HepG2 (cell line): ENCODE results near the gene CCDC34. TPM values are rescaled to one million over a fixed set of nuclear protein-coding genes. Genes with fewer than 3 reads are reported as not detected.

Experiments used
- BCL6 ChIP-seq: IDR thresholded peaks from 2 replicates; pipeline ENCODE4 v1.6.1; 2016; ENCODE audit warnings: missing genetic modification reagents, missing compliant biosample characterization
- BHLHE40 ChIP-seq: IDR thresholded peaks from 2 replicates; pipeline ENCODE4 v1.6.1; 2011; ENCODE audit warnings: low read length, improper control_type of control experiment
- CBFB ChIP-seq: sonication (generic); formaldehyde crosslinking; IDR thresholded peaks from 2 replicates; pipeline ENCODE4 v1.4.0; 2020; ENCODE audit warnings: missing genetic modification reagents
- FOXP1 ChIP-seq, 2 experiments: fragments of 450-650 bp in 1 of 2; IDR thresholded peaks; 2 replicates each; pipeline ENCODE4 v1.6.1; 2017 to 2018; ENCODE audit warnings: antibody characterized with exemption in 1 of 2
- FOXP4 ChIP-seq: sonication (generic); formaldehyde crosslinking; IDR thresholded peaks from 2 replicates; pipeline ENCODE4 v1.4.0; 2020; ENCODE audit warnings: missing genetic modification reagents
- GABPA ChIP-seq, 2 experiments: IDR thresholded peaks; 2 replicates each; pipeline ENCODE4 v1.6.1; 2011 to 2016; ENCODE audit warnings: low read depth in 2 of 2, low read length in 1 of 2, missing biosample characterization in 1 of 2, missing genetic modification characterization in 1 of 2
- GATAD1 ChIP-seq: IDR thresholded peaks from 2 replicates; pipeline ENCODE4 v1.6.1; 2016; ENCODE audit warnings: missing genetic modification reagents, missing compliant biosample characterization
- ISL2 ChIP-seq: sonication (generic); formaldehyde crosslinking; IDR thresholded peaks from 2 replicates; pipeline ENCODE4 v1.5.0; 2020; ENCODE audit warnings: missing genetic modification reagents
- KLF16 ChIP-seq, 2 experiments: sonication (generic) in 1 of 2; formaldehyde crosslinking in 1 of 2; IDR thresholded peaks; 2 replicates each; pipeline versions ENCODE4 v1.6.1 to v1.8.0; 2016 to 2023; ENCODE audit warnings: missing genetic modification reagents in 2 of 2, missing compliant biosample characterization in 1 of 2
- KMT2A ChIP-seq: sonication (generic); formaldehyde crosslinking; IDR thresholded peaks from 2 replicates; pipeline ENCODE4 v1.4.0; 2020; ENCODE audit warnings: missing genetic modification reagents
- MTA3 ChIP-seq: sonication (generic); formaldehyde crosslinking; IDR thresholded peaks from 2 replicates; pipeline ENCODE4 v1.4.0; 2020; ENCODE audit warnings: missing genetic modification reagents
- NBN ChIP-seq: fragments of 450-650 bp; conservative IDR thresholded peaks from 2 replicates; pipeline ENCODE4 v1.6.1; 2017
- PATZ1 ChIP-seq: sonication (generic); formaldehyde crosslinking; IDR thresholded peaks from 2 replicates; pipeline ENCODE4 v1.4.0; 2020; ENCODE audit warnings: missing genetic modification reagents
- RBAK ChIP-seq: sonication (generic); formaldehyde crosslinking; IDR thresholded peaks from 2 replicates; pipeline ENCODE4 v1.5.1; 2020; ENCODE audit warnings: mild to moderate bottlenecking, missing genetic modification reagents
- SIX1 ChIP-seq: sonication (generic); formaldehyde crosslinking; IDR thresholded peaks from 2 replicates; pipeline ENCODE4 v1.4.0; 2020; ENCODE audit warnings: missing genetic modification reagents, borderline replicate concordance
- SMAD3 ChIP-seq: sonication (generic); formaldehyde crosslinking; IDR thresholded peaks from 2 replicates; pipeline ENCODE4 v1.4.0; 2020; ENCODE audit warnings: missing genetic modification reagents
- TMF1 ChIP-seq: sonication (generic); formaldehyde crosslinking; IDR thresholded peaks from 2 replicates; pipeline ENCODE4 v1.8.1; 2022; ENCODE audit warnings: low read depth, missing genetic modification reagents
- ZBTB42 ChIP-seq: sonication (generic); formaldehyde crosslinking; IDR thresholded peaks from 2 replicates; pipeline ENCODE4 v1.5.0; 2020; ENCODE audit warnings: mild to moderate bottlenecking, missing genetic modification reagents
- ZBTB46 ChIP-seq: sonication (generic); formaldehyde crosslinking; IDR thresholded peaks from 2 replicates; pipeline ENCODE4 v1.4.0; 2020; ENCODE audit warnings: mild to moderate bottlenecking, missing genetic modification reagents, borderline replicate concordance
- ZNF547 ChIP-seq: sonication (generic); formaldehyde crosslinking; IDR thresholded peaks from 2 replicates; pipeline ENCODE4 v1.5.1; 2020; ENCODE audit warnings: mild to moderate bottlenecking, missing genetic modification reagents
- ZSCAN12 ChIP-seq: sonication (generic); formaldehyde crosslinking; IDR thresholded peaks from 2 replicates; pipeline ENCODE4 v1.9.0; 2021; ENCODE audit warnings: mild to moderate bottlenecking, missing genetic modification reagents
- polyA plus RNA-seq, 8 experiments: library from polyadenylated mRNA; depleted of rRNA in 3 of 8; stranded (reverse) in 7 of 8; unstranded in 1 of 8; fragments of >200 nt; fragmentation: Illumina TruSeq in 4 of 8; extraction: Trizol in 4 of 8; gene quantifications; 2 replicates each; pipeline versions ENCODE4 v1.2.1 to v1.2.3, GENCODE V29; 2011 to 2016; ENCODE audit warnings: low read depth in 4 of 8, missing spikeins in 1 of 8, mixed read lengths in 1 of 8; ENCODE audit not compliant: insufficient read depth in 1 of 8
- total RNA-seq, 5 experiments: library from RNA; depleted of rRNA; stranded (reverse); fragments of >200 nt; fragmentation: Illumina TruSeq; extraction: Trizol; gene quantifications; 2 replicates each; pipeline ENCODE4 v1.2.3, GENCODE V29; 2016; ENCODE audit warnings: low read depth in 1 of 5

The CCDC34 gene
- total and polyA plus RNA-seq, 2 of the 13 experiments (the other 11 are each of a cell fraction or from before 2014, with no cell fraction given), result 7.6 to 34.3 TPM

GRCh38 chr11:27312110-27312509 lies 50.9 kb downstream of the CCDC34 start (continued):
- TF ChIP-seq ZBTB46 (CRISPR knock-in tag), result no peak
- TF ChIP-seq ZNF547 (CRISPR knock-in tag), result no peak
- TF ChIP-seq CBFB (CRISPR knock-in tag), result no peak
- no peak for TF ChIP-seq TMF1 (CRISPR knock-in tag)
- no peak for TF ChIP-seq RBAK
- no peak for TF ChIP-seq ZSCAN12 (CRISPR knock-in tag)
- TF ChIP-seq FOXP1 (IDR thresholded peaks at IDR 0.05), result no peak
- peak; percentile 71; the same call in 1 of the 2 replicates for TF ChIP-seq FOXP1 (CRISPR knock-in tag; IDR thresholded peaks at IDR 0.05)
- no peak for TF ChIP-seq BHLHE40
- TF ChIP-seq NBN, result no peak
- no peak for TF ChIP-seq GATAD1 (CRISPR knock-in tag)
- TF ChIP-seq SMAD3 (CRISPR knock-in tag), result 0 out of 2 replicates have a peak, but pooled peaks have one; percentile 41
- no peak for TF ChIP-seq KMT2A (CRISPR knock-in tag)
- peak; percentile 16; the same call in 1 of the 2 replicates for TF ChIP-seq BCL6 (CRISPR knock-in tag)
- TF ChIP-seq ISL2, result peak; percentile 68; the same call in 1 of the 2 replicates
- TF ChIP-seq MTA3 (CRISPR knock-in tag), result no peak
- 0 out of 4 replicates have a peak, but pooled peaks of 1 of the 2 experiments have one; percentile 35 for TF ChIP-seq KLF16 (CRISPR knock-in tag; IDR thresholded peaks at IDR 0.05)
- TF ChIP-seq SIX1, result no peak
- TF ChIP-seq GABPA (IDR thresholded peaks at IDR 0.05; ENCODE audit: low read depth, low read length), result no peak
- TF ChIP-seq GABPA (CRISPR knock-in tag; IDR thresholded peaks at IDR 0.05; ENCODE audit: low read depth), result no peak
- TF ChIP-seq ZBTB42 (CRISPR knock-in tag), result no peak
- peak; percentile 43; the same call in 1 of the 2 replicates for TF ChIP-seq FOXP4 (CRISPR knock-in tag)
- no peak for TF ChIP-seq PATZ1 (CRISPR knock-in tag)
